Neural crest cell (in vitro differentiated cells): Measurements from ENCODE around the gene CD81. TPM values are rescaled to one million over a fixed set of nuclear protein-coding genes. Genes with fewer than 3 reads are reported as not detected.

Source experiments
- DNase-seq: peaks from one replicate; pipeline ENCODE4 v3.0.0; 2021; ENCODE audit warnings: low read depth, mixed read lengths, low spot score
- H3K27ac Mint-ChIP-seq: one replicate; pipeline ENCODE4 v1.8.0; 2021; ENCODE audit warnings: mild to moderate bottlenecking, mixed read lengths; ENCODE audit not compliant: unreplicated experiment
- H3K27me3 Mint-ChIP-seq: 2 replicates; pipeline ENCODE4 v1.8.0; 2021; ENCODE audit warnings: low read depth, mild to moderate bottlenecking, mixed read lengths
- H3K36me3 Mint-ChIP-seq: 2 replicates; pipeline ENCODE4 v1.8.0; 2021; ENCODE audit warnings: low read depth, mild to moderate bottlenecking, mixed read lengths
- H3K4me1 Mint-ChIP-seq: 2 replicates; pipeline ENCODE4 v1.8.0; 2021; ENCODE audit warnings: mixed read lengths
- H3K4me3 Mint-ChIP-seq: one replicate; pipeline ENCODE4 v1.8.0; 2021; ENCODE audit warnings: mild to moderate bottlenecking, mixed read lengths
- H3K9me3 Mint-ChIP-seq: 2 replicates; pipeline ENCODE4 v1.8.0; 2021; ENCODE audit warnings: mixed read lengths
- total RNA-seq: library from RNA; stranded (reverse); gene quantifications from 2 replicates; pipeline ENCODE4 v1.2.1, GENCODE V29; 2021
- TF ChIP-seq, protein P1 (sequence below): fragments of 200-600 bp; sonication (generic); conservative IDR thresholded peaks from 2 replicates; pipeline ENCODE4 v1.5.0; 2021; ENCODE audit warnings: antibody characterized with exemption, mild to moderate bottlenecking

Gene CD81
- total RNA-seq, 1 donor from 2014 or later = 225 TPM

DNA sequence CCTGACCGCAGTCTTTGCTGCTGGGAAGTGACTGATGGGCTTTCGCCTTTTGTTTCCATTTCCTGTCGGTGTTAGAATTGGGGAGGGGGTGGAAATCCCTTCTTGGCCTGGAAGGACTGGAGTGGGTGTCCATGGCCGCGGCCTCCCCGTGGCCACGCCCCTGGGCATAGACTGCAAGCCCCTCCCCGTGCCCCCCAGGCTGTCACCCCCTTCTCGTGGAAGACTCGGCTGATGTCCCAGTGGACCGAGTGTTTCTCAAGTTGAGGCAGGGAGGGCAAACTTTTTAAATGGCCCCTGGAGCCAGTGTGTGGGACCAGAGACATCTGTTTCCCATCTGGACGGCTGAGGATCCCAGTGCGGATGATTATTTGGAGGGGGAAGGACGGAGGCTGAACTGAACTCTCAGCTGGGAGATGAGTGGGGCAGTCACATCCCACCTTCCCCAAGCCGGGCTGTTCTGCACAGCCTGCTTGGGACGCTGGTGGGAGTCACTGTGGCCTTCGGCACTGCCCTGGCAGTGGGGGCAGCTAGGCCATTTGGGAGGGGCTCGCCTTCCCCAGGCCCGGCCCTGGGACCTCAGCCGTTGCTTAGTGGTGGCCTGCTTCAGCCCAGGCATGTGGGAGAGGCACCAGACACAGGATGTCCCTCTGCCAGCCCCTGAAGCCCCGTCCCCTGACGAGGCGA, 1.6 kb downstream of the CD81 start:
- no peak for DNase-seq
- TF ChIP-seq, protein P1, sequence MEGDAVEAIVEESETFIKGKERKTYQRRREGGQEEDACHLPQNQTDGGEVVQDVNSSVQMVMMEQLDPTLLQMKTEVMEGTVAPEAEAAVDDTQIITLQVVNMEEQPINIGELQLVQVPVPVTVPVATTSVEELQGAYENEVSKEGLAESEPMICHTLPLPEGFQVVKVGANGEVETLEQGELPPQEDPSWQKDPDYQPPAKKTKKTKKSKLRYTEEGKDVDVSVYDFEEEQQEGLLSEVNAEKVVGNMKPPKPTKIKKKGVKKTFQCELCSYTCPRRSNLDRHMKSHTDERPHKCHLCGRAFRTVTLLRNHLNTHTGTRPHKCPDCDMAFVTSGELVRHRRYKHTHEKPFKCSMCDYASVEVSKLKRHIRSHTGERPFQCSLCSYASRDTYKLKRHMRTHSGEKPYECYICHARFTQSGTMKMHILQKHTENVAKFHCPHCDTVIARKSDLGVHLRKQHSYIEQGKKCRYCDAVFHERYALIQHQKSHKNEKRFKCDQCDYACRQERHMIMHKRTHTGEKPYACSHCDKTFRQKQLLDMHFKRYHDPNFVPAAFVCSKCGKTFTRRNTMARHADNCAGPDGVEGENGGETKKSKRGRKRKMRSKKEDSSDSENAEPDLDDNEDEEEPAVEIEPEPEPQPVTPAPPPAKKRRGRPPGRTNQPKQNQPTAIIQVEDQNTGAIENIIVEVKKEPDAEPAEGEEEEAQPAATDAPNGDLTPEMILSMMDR = no peak
- Mint-ChIP-seq H3K9me3 (no peaks in the 10 kb centered on the region), H3K27me3 (peaks cover 2% of the 10 kb centered on the region), H3K36me3 (no peaks in the 10 kb centered on the region), H3K4me1 (peaks cover 11% of the 10 kb centered on the region), H3K4me3 (peak overlapping the region; percentile 91), H3K27ac (peak overlapping the region; percentile 95)

DNA sequence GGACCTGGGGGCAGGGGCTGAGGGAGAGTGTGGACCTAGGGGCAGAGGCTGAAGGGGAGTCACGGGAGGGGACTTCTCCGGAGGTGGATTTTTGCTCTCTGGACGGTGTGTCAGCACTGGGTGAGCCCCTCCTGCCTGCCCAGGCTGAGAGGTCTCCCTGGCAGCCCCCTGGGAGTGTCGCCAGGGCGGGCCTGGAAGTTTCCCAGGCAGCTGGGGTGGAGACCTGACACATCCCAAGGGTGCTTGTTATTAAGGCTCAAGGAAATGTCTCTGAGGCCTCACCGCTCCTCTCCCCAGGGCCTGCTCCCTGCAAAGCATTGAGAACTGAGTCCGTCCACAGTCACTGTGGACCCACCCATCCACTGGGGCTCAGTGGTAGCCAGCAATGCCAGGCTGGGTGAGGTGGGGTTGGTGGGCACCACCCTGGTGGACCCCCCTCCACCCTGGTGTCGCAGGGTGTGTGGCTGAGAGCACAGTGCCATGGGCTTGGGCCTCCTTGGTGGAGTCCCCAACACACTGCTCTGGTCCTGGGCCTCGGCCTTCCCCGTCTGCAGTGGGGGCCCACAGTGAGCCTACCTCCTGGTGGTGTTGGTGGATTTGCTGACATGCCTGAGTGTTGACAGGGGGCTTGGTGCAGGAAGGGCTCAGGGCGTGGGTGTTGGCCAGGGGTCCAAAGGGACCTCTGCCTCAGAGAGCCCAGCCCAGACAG, 2.5 kb downstream of the CD81 start:
- H3K27ac Mint-ChIP-seq = no peak overlapping the region

DNA sequence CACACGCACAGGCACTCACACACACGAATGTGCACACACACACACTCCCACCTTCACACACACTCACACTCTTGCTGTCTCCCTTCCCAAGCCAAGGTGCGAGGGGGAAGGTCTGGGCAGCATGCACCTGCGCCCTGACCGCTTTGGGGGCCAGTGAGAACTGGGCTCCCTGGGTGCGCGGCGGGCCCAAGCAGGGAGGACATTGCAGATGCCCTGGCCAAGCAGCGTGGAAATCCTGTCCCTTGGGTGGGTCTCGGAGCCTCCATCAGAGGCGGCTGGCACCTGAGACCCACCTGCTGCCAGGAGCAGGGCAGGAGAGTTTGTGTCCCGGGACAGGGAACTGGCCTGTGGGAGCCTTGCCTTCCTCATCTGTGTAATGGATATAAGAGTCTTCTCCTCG, 3.3 kb downstream of the CD81 start:
- H3K4me3 Mint-ChIP-seq = peak overlapping the region; percentile 64
- no peak for DNase-seq
- no peaks in the 10 kb centered on the region for H3K9me3 Mint-ChIP-seq
- TF ChIP-seq, protein P1 = no peak
- no peak overlapping the region for H3K27ac Mint-ChIP-seq
- H3K4me1 Mint-ChIP-seq = peaks cover 11% of the 10 kb centered on the region
- H3K36me3 Mint-ChIP-seq = no peaks in the 10 kb centered on the region
- peaks cover 2% of the 10 kb centered on the region for H3K27me3 Mint-ChIP-seq

More for the DNA sequence above, 2.5 kb downstream of the CD81 start:
- Mint-ChIP-seq H3K36me3 (no peaks in the 10 kb centered on the region), H3K27me3 (peaks cover 2% of the 10 kb centered on the region), H3K4me1 (peaks cover 11% of the 10 kb centered on the region), H3K9me3 (no peaks in the 10 kb centered on the region), H3K4me3 (peak overlapping the region; percentile 64)
- TF ChIP-seq, protein P1 = no peak
- DNase-seq = no peak

DNA sequence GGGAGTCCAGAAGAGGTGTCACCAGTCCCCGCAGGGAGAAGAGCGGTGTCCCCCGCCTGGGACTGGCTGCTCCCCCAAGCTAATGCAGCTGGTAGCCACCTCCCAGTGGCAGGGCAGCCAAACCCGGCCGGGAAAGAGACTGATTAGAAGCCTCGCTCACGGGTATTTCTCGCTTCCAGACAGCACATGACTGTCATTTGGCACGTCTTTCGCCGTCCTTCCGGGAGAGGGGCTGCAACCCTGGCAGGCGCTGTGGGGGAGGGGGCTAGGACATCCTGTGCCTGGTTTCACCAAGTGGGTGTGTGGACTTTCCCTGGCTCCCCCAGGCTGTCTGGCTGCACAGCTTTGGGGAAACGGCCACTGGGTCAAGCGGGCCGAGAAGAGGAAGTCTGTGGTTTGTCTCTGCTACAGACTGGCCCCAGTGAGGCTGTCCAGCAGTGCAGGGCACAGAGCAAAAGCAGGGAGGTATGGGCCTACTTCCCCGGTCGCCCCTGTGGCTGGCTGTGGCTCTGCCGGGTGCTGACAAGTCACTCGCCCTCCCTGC, 3.8 kb downstream of the CD81 start:
- DNase-seq = no peak
- peak overlapping the region; percentile 35 for H3K27ac Mint-ChIP-seq
- TF ChIP-seq, protein P1 = no peak

DNA sequence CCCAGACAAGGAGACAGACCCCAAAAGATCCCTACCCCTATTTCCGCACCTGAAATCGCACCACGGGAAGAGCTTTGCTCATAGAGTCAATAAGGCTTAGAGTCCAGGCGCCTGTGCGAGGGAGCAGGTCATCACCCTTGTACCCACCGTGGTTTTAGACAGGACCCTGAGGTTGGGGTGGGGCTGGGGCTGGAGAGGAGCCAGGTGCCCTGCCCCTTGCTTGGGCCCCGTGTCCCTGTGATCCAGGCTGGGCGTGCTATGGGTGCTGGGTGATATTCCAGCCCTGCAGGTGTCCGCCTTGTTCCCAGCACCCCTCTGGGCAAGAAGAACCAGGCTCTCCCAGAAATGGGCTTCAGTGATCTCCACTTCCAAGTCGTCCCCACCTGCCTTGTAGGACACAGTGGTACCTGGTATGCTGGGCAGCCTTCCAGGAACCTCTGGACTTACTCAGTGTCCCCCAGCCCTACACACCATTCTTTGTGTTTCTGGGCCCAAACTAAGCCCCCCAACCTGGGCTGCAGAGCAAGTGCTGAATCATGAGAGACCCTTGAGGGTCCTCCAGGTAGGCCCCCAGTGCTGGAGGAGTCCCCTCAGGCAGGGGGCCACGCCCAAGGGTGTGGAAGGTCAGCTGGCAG, 4.5 kb downstream of the CD81 start:
- H3K9me3 Mint-ChIP-seq = no peaks in the 10 kb centered on the region
- TF ChIP-seq, protein P1 = no peak
- no peaks in the 10 kb centered on the region for H3K36me3 Mint-ChIP-seq
- H3K4me3 Mint-ChIP-seq = peak overlapping the region; percentile 80
- no peaks in the 10 kb centered on the region for H3K27me3 Mint-ChIP-seq
- peak overlapping the region; percentile 88 for H3K27ac Mint-ChIP-seq
- DNase-seq = no peak
- peaks cover 14% of the 10 kb centered on the region for H3K4me1 Mint-ChIP-seq

More for the DNA sequence above, 3.8 kb downstream of the CD81 start:
- Mint-ChIP-seq H3K27me3 (peaks cover under 1% of the 10 kb centered on the region), H3K9me3 (no peaks in the 10 kb centered on the region), H3K4me1 (peaks cover 11% of the 10 kb centered on the region), H3K36me3 (no peaks in the 10 kb centered on the region), H3K4me3 (no peak overlapping the region)
